GM12873 (cell line): Measurements from ENCODE around the gene PRDM9.

Source experiments
- TF ChIP-seq, protein P1 (sequence below): IDR thresholded peaks from 2 replicates; pipeline ENCODE4 v1.5.1; 2012; ENCODE audit warnings: low read depth, mild to moderate bottlenecking, moderate library complexity, low read length, control low read depth; ENCODE audit not compliant: insufficient read depth; ENCODE audit errors: missing control alignments

The PRDM9 gene

DNA sequence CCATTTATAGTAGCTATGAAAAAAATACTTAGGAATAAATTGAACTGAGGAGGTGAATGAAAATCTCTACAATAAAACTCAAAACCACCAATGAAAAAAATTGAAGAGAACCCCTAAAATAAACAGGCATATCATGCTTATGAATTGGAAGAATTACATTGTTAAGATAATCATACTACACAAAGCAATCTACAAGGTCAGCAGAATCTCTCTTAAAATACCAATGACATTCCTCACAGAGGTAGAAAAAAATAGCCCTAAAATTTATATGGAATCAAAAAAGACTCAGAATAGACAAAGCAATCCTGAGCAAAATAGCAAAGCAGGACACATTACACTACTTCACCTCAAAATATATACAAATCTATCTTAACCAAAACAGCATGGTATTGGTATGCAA, 23.2 kb downstream of the PRDM9 start:
- TF ChIP-seq, protein P1, sequence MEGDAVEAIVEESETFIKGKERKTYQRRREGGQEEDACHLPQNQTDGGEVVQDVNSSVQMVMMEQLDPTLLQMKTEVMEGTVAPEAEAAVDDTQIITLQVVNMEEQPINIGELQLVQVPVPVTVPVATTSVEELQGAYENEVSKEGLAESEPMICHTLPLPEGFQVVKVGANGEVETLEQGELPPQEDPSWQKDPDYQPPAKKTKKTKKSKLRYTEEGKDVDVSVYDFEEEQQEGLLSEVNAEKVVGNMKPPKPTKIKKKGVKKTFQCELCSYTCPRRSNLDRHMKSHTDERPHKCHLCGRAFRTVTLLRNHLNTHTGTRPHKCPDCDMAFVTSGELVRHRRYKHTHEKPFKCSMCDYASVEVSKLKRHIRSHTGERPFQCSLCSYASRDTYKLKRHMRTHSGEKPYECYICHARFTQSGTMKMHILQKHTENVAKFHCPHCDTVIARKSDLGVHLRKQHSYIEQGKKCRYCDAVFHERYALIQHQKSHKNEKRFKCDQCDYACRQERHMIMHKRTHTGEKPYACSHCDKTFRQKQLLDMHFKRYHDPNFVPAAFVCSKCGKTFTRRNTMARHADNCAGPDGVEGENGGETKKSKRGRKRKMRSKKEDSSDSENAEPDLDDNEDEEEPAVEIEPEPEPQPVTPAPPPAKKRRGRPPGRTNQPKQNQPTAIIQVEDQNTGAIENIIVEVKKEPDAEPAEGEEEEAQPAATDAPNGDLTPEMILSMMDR = no peak

DNA sequence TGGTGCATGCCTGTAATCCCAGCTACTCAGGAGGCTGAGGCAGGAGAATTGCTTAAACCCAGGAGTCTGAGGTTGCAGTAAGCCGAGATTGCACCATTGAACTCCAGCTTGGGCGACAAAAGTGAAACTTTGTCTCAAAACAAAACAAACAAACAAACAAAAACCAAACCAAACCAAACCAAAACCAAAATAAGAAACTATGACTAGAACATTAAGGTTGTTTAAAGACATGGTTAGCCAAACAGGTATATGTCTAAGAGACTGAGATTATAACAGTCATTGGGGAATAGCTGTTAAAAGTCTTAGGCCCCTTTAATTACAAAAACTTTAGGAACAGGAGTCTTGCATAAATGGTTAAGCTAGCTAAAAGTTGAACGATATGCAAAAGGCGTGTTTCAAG, 63.6 kb downstream of the PRDM9 start:
- TF ChIP-seq, protein P1 = no peak
